AG08396 (cell line): ENCODE results near the gene TAL2.

Source experiments
- DNase-seq: peaks from one replicate; pipeline ENCODE4 v3.0.0; 2012; ENCODE audit warnings: low spot score, mixed read lengths

Gene TAL2

DNA sequence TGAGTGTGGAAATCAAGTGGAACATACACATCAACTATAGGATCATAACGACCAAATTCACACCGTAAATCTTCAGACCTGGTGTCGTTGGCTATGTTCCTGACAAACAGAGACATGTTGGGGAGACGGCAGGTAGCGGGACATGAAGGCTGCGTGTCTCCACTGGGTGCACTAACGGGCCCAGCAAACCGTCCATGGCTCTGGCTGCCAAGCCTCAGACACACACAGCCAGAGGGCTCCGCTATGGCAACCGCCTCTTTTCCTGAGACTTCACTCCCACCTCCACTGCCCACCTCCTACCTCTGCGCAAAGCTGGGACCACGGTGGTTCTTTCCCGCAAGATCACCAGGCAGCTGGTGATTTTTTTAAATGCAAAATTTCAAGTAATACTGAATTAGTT is 48.4 kb downstream of the TAL2 start:
- DNase-seq, result no peak

DNA sequence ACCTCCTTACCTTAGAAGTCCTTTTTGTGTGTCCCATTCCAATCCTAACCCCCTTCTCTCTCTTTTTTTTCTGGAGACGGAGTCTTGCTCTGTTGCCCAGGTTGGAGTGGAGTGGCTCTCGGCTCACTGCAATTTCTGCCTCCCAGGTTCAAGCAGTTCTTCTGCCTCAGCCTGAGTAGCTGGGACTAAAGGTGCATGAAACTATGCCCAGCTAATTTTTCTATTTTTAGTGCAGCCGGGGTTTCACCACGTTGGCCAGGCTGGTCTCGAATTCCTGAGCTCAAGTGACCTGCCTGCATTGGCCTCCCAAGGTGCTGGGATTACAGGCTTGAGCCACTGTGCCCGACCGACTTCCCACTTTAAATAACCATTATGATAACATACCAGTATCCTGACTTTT is 49.6 kb downstream of the TAL2 start:
- no peak for DNase-seq

DNA sequence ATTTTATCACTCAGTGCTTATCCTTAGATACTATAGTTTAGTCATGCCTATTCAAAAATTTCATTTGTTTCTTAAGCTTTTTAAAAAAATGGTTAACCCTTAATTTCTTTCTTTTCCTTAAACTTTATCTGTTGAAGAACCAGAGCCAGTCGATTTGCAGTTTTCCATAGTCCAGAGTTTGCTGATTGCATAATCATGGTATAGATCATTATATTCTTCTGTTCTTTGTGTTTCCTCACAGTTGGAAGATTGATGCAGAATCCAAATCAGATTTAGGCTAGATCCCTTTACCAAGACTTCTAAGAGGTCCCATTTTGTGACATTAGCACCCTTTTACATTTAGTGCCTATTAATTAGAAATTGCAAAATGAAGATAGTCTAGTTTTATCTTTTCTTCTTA is 50.0 kb downstream of the TAL2 start:
- DNase-seq, result no peak
